ENCODE measurements around the gene NCR2. TPM values are rescaled to one million over a fixed set of nuclear protein-coding genes. Genes with fewer than 3 reads are reported as not detected.

NCR2 gene
- polyA plus RNA-seq, 1 donor from 2014 or later = not detected

GRCh38 chr6:41360314-41360685 is 24.9 kb downstream of the NCR2 start:
- peak overlapping the region in 1 of 3 donors; percentile 23 for H3K27ac Mint-ChIP-seq
- peaks cover 20% of the 10 kb centered on the region for H3K27me3 Mint-ChIP-seq
- H3K9me3 Mint-ChIP-seq = peaks cover 6 to 33% (median 26%) of the 10 kb centered on the region in 3 donors
- no peak overlapping the region for H3K4me3 Mint-ChIP-seq
- H3K36me3 Mint-ChIP-seq = peaks cover 7% of the 10 kb centered on the region
- H3K4me1 Mint-ChIP-seq = no peaks in the 10 kb centered on the region

GRCh38 chr6:41366150-41366549 is 30.7 kb downstream of the NCR2 start:
- Mint-ChIP-seq H3K9me3 (peaks cover 1 to 13% (median 8%) of the 10 kb centered on the region in 3 donors), H3K27ac (no peak overlapping the region), H3K36me3 (no peaks in the 10 kb centered on the region), H3K4me3 (no peak overlapping the region), H3K4me1 (peaks cover 4 to 7% (median 5%) of the 10 kb centered on the region in 3 donors), H3K27me3 (peaks cover 33% of the 10 kb centered on the region)

GRCh38 chr6:41367061-41367460 is 31.7 kb downstream of the NCR2 start:
- Mint-ChIP-seq H3K27me3 (peaks cover 32% of the 10 kb centered on the region), H3K9me3 (peaks cover 1 to 4% (median 3%) of the 10 kb centered on the region in 3 donors), H3K36me3 (no peaks in the 10 kb centered on the region), H3K4me1 (peaks cover 7 to 12% (median 9%) of the 10 kb centered on the region in 3 donors), H3K27ac (no peak overlapping the region), H3K4me3 (no peak overlapping the region)

- H3K27ac Mint-ChIP-seq = no peak overlapping the region
- H3K36me3 Mint-ChIP-seq = no peaks in the 10 kb centered on the region
- H3K27me3 Mint-ChIP-seq = peaks cover 36% of the 10 kb centered on the region
- peaks cover 13 to 18% (median 13%) of the 10 kb centered on the region in 3 donors for H3K4me1 Mint-ChIP-seq
- H3K9me3 Mint-ChIP-seq = peaks cover 0 to 1% (median 0%) of the 10 kb centered on the region in 3 donors
- no peak overlapping the region for H3K4me3 Mint-ChIP-seq
Observed at GRCh38 chr6:41367700-41368099, 32.3 kb downstream of the NCR2 start.

- peak overlapping the region; percentile 2 to 94 (median 64) for H3K4me3 Mint-ChIP-seq
- peak overlapping the region; percentile 7 to 64 (median 41) for H3K27ac Mint-ChIP-seq
- peaks cover 25 to 33% (median 30%) of the 10 kb centered on the region in 3 donors for H3K4me1 Mint-ChIP-seq
- H3K36me3 Mint-ChIP-seq = no peaks in the 10 kb centered on the region
- no peaks in the 10 kb centered on the region for H3K9me3 Mint-ChIP-seq
- H3K27me3 Mint-ChIP-seq = peaks cover 55% of the 10 kb centered on the region
Observed at GRCh38 chr6:41370488-41371111, 35.2 kb downstream of the NCR2 start.

GRCh38 chr6:41371461-41371991 is 36.1 kb downstream of the NCR2 start:
- peaks cover 0 to 1% (median 0%) of the 10 kb centered on the region in 3 donors for H3K9me3 Mint-ChIP-seq
- peak overlapping the region in 1 of 3 donors; percentile 64 for H3K27ac Mint-ChIP-seq
- H3K36me3 Mint-ChIP-seq = peaks cover 1% of the 10 kb centered on the region
- peaks cover 62% of the 10 kb centered on the region for H3K27me3 Mint-ChIP-seq
- H3K4me3 Mint-ChIP-seq = peak overlapping the region; percentile 76 to 94 (median 88)
- peaks cover 26 to 34% (median 31%) of the 10 kb centered on the region in 3 donors for H3K4me1 Mint-ChIP-seq

GRCh38 chr6:41371992-41372831 is 36.8 kb downstream of the NCR2 start:
- H3K27me3 Mint-ChIP-seq = peaks cover 69% of the 10 kb centered on the region
- H3K9me3 Mint-ChIP-seq = peaks cover 0 to 1% (median 0%) of the 10 kb centered on the region in 3 donors
- H3K4me3 Mint-ChIP-seq = peak overlapping the region; percentile 76 to 94 (median 88)
- peaks cover 4% of the 10 kb centered on the region for H3K36me3 Mint-ChIP-seq
- H3K27ac Mint-ChIP-seq = peak overlapping the region in 2 of 3 donors; percentile 29 to 64
- peaks cover 26 to 34% (median 31%) of the 10 kb centered on the region in 3 donors for H3K4me1 Mint-ChIP-seq

- peaks cover 66% of the 10 kb centered on the region for H3K27me3 Mint-ChIP-seq
Observed at GRCh38 chr6:41372832-41373626, 37.6 kb downstream of the NCR2 start.

GRCh38 chr6:41373627-41373918 is 38.2 kb downstream of the NCR2 start:
- Mint-ChIP-seq H3K4me3 (peak overlapping the region in 3 of 4 donors; percentile 61 to 85 (median 73)), H3K27me3 (peaks cover 66% of the 10 kb centered on the region), H3K27ac (no peak overlapping the region), H3K4me1 (peaks cover 26 to 34% (median 31%) of the 10 kb centered on the region in 3 donors), H3K36me3 (peaks cover 4% of the 10 kb centered on the region), H3K9me3 (peaks cover 0 to 1% (median 0%) of the 10 kb centered on the region in 3 donors)

More at GRCh38 chr6:41372832-41373626, 37.6 kb downstream of the NCR2 start:
- Mint-ChIP-seq H3K4me1 (peaks cover 26 to 34% (median 31%) of the 10 kb centered on the region in 3 donors), H3K27ac (peak overlapping the region in 1 of 3 donors; percentile 1), H3K36me3 (peaks cover 4% of the 10 kb centered on the region), H3K4me3 (peak overlapping the region; percentile 76 to 94 (median 88)), H3K9me3 (peaks cover 0 to 1% (median 0%) of the 10 kb centered on the region in 3 donors)

GRCh38 chr6:41373919-41374617 is 38.7 kb downstream of the NCR2 start:
- H3K4me3 Mint-ChIP-seq = peak overlapping the region; percentile 56 to 85 (median 77)
- H3K36me3 Mint-ChIP-seq = peaks cover 4% of the 10 kb centered on the region
- H3K27ac Mint-ChIP-seq = peak overlapping the region in 2 of 3 donors; percentile 40 to 54
- peaks cover 0 to 1% (median 0%) of the 10 kb centered on the region in 3 donors for H3K9me3 Mint-ChIP-seq
- peaks cover 22 to 30% (median 27%) of the 10 kb centered on the region in 3 donors for H3K4me1 Mint-ChIP-seq
- H3K27me3 Mint-ChIP-seq = peaks cover 61% of the 10 kb centered on the region

- H3K4me1 Mint-ChIP-seq = peaks cover 20 to 30% (median 26%) of the 10 kb centered on the region in 3 donors
- peaks cover 0 to 1% (median 0%) of the 10 kb centered on the region in 3 donors for H3K9me3 Mint-ChIP-seq
- H3K27me3 Mint-ChIP-seq = peaks cover 61% of the 10 kb centered on the region
- peaks cover 4% of the 10 kb centered on the region for H3K36me3 Mint-ChIP-seq
- peak overlapping the region; percentile 24 to 54 (median 49) for H3K27ac Mint-ChIP-seq
- H3K4me3 Mint-ChIP-seq = peak overlapping the region; percentile 56 to 81 (median 72)
Observed at GRCh38 chr6:41374618-41375590, 39.5 kb downstream of the NCR2 start.

- Mint-ChIP-seq H3K27me3 (peaks cover 57% of the 10 kb centered on the region), H3K4me1 (peaks cover 20 to 30% (median 26%) of the 10 kb centered on the region in 3 donors), H3K4me3 (peak overlapping the region in 3 of 4 donors; percentile 71 to 81 (median 74)), H3K36me3 (peaks cover 4% of the 10 kb centered on the region), H3K9me3 (peaks cover 0 to 1% (median 0%) of the 10 kb centered on the region in 3 donors), H3K27ac (peak overlapping the region in 2 of 3 donors; percentile 24 to 54)
Observed at GRCh38 chr6:41375598-41376151, 40.3 kb downstream of the NCR2 start.
